Mucosa of stomach (tissue), 1 donor: ENCODE measurements around the gene ABCB8.

Source experiments
- H3K27me3 ChIP-seq: one replicate; pipeline ENCODE4 v1.7.0; 2013; ENCODE audit warnings: mild to moderate bottlenecking, low read length; ENCODE audit not compliant: control insufficient read depth, insufficient read depth
- H3K36me3 ChIP-seq: one replicate; pipeline ENCODE4 v1.7.0; 2013; ENCODE audit warnings: low read length; ENCODE audit not compliant: control insufficient read depth, insufficient read depth
- H3K4me1 ChIP-seq: one replicate; pipeline ENCODE4 v1.7.0; 2013; ENCODE audit warnings: mild to moderate bottlenecking, low read length; ENCODE audit not compliant: control insufficient read depth, insufficient read depth
- H3K4me3 ChIP-seq: one replicate; pipeline ENCODE4 v1.7.0; 2013; ENCODE audit warnings: low read length
- H3K9ac ChIP-seq: one replicate; pipeline ENCODE4 v1.7.0; 2013; ENCODE audit warnings: mild to moderate bottlenecking, low read length, moderate library complexity
- H3K9me3 ChIP-seq: one replicate; pipeline ENCODE4 v1.7.0; 2013; ENCODE audit warnings: mild to moderate bottlenecking, low read length, moderate library complexity; ENCODE audit not compliant: control insufficient read depth
- donor health status: Pancreatic carcinoma.

Gene ABCB8

DNA sequence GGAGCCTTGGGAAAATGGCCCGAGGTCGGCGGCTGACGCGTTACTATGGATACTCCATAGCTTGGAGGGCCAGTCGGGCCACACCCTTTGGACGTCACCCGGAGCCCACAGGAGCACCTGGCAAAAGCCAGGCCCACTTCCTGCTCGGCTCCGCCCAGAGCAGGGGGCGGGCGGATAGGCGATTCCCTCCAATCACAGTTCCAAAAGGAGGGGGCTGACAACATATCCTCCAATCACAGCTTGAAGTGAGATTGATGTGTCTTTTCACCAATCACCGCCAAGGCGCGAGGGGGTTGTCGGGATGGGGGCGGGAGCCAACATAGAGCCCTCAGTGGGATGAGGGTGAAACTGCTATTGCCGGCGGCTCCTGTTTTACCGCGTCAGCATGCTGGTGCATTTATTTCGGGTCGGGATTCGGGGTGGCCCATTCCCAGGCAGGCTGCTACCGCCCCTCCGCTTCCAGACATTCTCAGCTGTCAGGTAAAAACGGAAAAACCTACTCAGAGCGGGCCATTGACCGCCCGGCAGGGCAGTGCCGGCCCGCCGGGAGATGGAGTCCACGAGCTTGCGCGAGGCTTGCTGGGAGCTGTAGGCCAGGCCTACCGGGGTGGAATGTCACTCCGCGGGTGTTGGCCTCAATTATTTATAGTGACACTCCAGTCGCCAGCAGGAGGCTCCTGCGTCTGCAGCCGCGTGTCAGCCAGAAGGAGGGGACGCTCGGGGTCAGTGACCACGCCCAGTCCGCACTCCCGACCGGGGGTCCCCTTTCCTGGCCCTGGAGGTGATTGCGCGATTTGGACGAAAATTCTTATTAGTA lies at the start of gene ABCB8:
ABCB8 (plus strand) TSS at position 320 of the 817 bp plus-strand sequence; CDS start at position 386, 66 bp downstream.
- H3K9ac ChIP-seq = peak within 1 kb of the TSS; percentile 62
- H3K27me3 ChIP-seq = no peaks in the 10 kb centered on the region
- no peaks in the 10 kb centered on the region for H3K9me3 ChIP-seq

DNA sequence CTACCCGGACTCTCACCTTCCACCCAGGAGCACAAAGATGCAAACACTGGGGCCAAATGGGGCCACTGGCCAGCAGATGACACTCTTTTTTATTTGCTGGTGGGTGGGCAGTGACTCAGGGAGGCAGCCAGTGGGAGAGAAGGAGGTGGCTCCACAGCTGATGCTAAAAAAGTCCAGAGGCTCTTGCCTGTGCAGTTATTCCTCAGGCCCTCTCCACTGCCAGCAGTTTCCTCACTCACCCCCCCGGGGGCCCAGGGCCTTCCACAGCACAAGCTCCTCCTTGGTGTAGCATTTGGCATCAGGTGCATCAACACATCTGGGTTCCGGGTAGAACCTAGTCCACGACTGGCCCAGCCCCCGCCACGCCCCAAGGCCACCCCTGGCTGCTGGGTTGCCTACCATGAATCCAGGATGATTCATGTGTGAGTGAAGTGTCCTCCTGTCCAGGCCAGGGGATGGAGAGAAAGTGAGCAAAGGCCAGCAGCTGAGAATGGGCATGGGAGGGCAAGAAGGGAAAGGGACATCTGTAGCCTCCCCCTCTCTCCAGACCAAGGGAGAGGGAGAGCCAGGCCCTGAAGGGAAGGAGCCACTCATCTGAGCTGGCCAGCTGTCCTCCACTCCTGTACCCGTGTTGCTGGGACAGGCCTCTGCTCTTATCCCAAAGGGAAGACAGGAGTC lies 48.4 kb upstream of the ABCB8 start:
- no peaks in the 10 kb centered on the region for H3K36me3 ChIP-seq
- no peaks in the 10 kb centered on the region for H3K9me3 ChIP-seq
- H3K9ac ChIP-seq = no peak overlapping the region
- H3K4me1 ChIP-seq = peaks cover 18% of the 10 kb centered on the region
- no peak overlapping the region for H3K4me3 ChIP-seq
- H3K27me3 ChIP-seq = peaks cover 57% of the 10 kb centered on the region

More for the DNA sequence above, at the start of gene ABCB8:
- Histone ChIP-seq H3K4me1 (peaks cover 19% of the 10 kb centered on the region), H3K4me3 (peak within 1 kb of the TSS; percentile 99), H3K36me3 (no peaks in the 10 kb centered on the region)

DNA sequence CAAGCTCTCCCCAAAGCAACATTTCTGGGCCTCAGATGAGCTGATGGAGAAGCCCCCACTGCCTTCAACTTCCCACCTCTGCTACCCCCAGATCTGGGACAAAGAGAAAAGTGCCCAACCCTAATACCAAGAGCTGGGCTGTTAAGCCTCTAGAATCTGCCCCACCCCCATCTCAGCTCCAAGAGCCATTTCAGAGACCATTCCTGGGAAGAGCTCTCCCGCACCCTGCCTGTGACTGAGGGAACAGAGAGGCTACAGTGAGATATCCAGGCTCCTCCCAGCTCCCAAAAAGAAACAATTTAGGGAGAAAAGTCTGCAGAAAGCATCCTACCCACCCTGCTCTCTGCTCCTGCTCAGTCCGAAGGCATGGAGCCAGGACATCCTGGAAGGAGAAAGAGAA lies 47.6 kb upstream of the ABCB8 start:
- Histone ChIP-seq H3K36me3 (no peaks in the 10 kb centered on the region), H3K9me3 (no peaks in the 10 kb centered on the region), H3K4me3 (no peak overlapping the region), H3K27me3 (peaks cover 49% of the 10 kb centered on the region), H3K9ac (no peak overlapping the region), H3K4me1 (peaks cover 10% of the 10 kb centered on the region)

DNA sequence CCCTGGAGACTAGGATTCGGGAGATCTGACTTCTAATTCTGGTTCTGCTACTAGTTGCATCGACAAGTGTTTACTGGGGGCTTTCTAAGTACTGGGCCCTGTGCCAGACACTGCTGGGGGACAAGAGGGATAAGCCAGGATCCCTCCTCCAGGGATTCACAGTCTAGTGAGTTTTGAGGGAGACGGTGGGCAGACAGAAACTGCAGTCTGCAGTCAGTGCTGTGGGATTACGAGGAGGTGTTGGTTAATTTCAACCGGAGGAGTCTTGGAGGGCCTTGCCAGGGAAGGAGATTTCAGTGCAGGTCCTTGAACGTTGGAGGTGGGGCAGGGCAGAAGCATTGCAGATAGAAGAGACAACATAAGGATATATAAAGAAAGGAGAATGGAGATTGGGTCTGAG lies 46.6 kb upstream of the ABCB8 start:
- H3K27me3 ChIP-seq = peaks cover 40% of the 10 kb centered on the region

DNA sequence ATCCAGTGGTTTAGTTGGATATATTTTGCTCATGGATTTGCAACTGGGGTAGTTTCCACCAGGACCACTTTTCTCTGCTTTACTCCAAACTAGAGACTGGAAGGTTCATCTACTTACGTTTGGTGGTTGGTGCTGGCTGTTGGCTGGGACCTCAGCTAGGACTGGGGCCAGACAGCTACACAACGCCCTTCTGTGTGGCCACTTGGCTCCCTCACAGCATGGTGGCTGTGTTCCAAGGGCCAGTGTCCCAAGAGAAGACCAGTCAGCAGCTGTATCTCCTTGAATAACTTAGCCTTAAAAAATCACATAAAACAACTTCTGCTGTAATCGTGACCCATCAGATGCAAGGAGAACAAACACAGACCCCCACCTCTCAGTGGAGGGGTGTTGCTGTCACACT lies 45.9 kb upstream of the ABCB8 start:
- Histone ChIP-seq H3K27me3 (peaks cover 33% of the 10 kb centered on the region), H3K9ac (no peak overlapping the region), H3K9me3 (no peaks in the 10 kb centered on the region), H3K4me3 (no peak overlapping the region), H3K36me3 (no peaks in the 10 kb centered on the region), H3K4me1 (peaks cover 8% of the 10 kb centered on the region)

More for the DNA sequence above, 46.6 kb upstream of the ABCB8 start:
- Histone ChIP-seq H3K4me3 (no peak overlapping the region), H3K9ac (no peak overlapping the region), H3K4me1 (peaks cover 8% of the 10 kb centered on the region), H3K9me3 (no peaks in the 10 kb centered on the region), H3K36me3 (no peaks in the 10 kb centered on the region)

DNA sequence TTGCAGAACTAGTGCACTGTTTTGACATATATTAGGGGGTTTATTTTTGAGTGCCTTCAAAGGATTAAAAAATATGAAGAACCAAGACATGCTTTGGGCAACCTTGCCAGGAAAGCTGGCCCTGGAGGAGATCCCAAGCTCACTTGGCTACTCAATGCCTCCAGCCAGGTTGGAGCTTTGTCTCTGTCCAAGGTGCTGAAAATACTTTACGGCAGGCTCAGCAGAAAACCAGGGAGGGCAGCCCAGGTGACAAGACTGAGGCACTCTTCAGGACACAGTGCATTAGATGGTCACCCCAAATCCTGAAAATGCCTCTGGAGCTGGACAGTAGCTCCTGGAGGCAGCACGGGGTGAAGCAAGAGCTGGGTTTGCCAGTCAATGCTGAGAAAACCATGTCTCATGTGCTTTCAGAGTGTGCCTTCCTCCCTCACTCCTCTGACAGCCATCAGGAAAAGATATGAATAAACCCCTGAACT lies 44.3 kb upstream of the ABCB8 start:
- peaks cover 24% of the 10 kb centered on the region for H3K27me3 ChIP-seq
- no peaks in the 10 kb centered on the region for H3K9me3 ChIP-seq
- peaks cover 1% of the 10 kb centered on the region for H3K4me1 ChIP-seq
- no peak overlapping the region for H3K4me3 ChIP-seq
- no peak overlapping the region for H3K9ac ChIP-seq
- H3K36me3 ChIP-seq = no peaks in the 10 kb centered on the region

DNA sequence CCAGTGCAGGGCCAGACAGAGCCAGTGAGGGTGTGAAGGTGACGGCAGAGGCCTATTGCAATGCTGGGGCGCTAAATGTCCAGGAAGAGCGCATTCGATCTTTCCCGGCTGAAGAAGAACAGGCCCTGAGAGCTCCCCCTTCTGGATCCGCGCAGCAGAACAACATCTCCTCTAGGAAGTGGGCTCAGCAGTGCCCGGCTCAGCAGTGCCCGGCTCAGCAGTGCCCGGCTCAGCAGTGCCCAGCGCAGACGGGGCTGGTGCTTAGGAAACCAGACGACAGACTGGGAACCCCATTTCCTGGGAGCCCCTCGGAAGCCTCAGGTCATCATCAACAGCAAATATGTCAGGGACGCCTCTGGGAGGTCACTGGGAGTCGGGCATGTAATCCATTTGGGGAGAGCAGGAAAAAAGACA lies 42.1 kb upstream of the ABCB8 start:
- Histone ChIP-seq H3K27me3 (peaks cover 3% of the 10 kb centered on the region), H3K4me3 (no peak overlapping the region), H3K36me3 (no peaks in the 10 kb centered on the region), H3K4me1 (no peaks in the 10 kb centered on the region), H3K9ac (no peak overlapping the region), H3K9me3 (no peaks in the 10 kb centered on the region)

DNA sequence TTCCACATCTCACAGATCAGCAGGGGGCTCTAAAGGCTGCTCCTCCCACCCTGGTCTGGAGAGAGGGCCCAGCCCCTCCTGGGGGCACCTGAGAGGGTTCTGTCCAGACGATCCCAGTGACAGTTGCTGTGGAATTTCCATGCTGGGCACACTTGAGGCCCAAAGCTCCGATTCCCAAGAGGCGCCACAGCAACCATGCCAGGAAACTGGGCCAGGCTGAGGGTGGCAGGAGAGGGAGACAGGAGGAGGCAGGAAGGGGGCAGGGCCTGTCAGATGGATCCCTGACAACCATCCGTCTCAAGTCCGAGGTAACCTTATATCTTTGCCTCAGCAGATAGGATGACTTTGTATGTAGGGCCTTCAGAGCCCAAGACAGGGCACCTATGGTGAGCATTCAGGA lies 41.7 kb upstream of the ABCB8 start:
- H3K9ac ChIP-seq = no peak overlapping the region
- H3K27me3 ChIP-seq = no peaks in the 10 kb centered on the region
- H3K4me1 ChIP-seq = no peaks in the 10 kb centered on the region

DNA sequence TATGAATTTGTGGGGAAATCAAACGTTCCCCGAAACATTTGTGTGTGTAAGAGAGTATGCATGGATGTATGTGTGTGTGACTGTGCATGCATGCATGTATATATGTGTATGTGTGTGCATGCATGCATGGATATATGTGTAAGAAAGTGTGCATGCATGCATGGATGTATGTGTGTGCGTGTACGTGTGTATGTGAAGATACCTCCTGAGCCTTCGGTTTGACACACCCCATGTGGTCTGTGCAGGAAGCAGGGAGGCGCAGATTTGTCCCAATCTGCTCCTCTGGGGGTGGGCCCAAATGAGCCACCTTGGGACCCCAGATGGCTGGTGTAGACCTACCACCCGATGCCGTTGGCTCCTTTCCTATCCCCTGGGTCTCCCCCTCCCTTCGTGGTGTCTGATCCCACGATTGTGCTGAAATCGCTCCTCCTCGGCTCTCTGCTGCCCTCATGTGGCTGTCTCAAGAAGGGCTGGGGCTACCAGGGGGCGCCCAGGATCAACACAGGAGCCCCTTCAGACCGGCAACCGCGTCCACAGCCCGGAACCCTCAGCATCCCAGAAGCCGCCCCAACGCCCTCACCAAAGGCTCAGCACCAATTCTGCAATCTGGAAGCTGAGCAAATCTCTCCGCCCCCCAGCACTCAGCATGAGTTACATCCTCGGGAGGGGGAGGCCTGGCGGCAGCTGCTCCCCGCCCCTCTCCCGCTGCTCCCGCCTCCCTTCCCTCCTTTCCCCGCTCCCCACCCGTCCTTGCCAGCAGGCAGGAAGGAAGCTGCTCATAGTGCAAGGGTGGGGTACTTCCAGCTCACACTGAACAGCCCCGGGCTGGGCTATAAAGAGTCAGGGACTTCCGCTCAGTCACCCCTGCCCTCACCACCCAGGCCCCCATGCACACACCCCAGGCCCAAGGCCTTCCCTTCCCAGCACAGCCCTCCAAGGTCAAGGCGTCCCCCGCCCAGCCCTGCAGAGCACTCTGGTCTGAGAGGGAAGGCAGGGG lies 39.7 kb upstream of the ABCB8 start:
- Histone ChIP-seq H3K9ac (no peak overlapping the region), H3K4me3 (no peak overlapping the region), H3K36me3 (no peaks in the 10 kb centered on the region), H3K27me3 (peaks cover 3% of the 10 kb centered on the region), H3K4me1 (no peaks in the 10 kb centered on the region), H3K9me3 (no peaks in the 10 kb centered on the region)

More for the DNA sequence above, 41.7 kb upstream of the ABCB8 start:
- no peaks in the 10 kb centered on the region for H3K9me3 ChIP-seq
- no peaks in the 10 kb centered on the region for H3K36me3 ChIP-seq
- no peak overlapping the region for H3K4me3 ChIP-seq

DNA sequence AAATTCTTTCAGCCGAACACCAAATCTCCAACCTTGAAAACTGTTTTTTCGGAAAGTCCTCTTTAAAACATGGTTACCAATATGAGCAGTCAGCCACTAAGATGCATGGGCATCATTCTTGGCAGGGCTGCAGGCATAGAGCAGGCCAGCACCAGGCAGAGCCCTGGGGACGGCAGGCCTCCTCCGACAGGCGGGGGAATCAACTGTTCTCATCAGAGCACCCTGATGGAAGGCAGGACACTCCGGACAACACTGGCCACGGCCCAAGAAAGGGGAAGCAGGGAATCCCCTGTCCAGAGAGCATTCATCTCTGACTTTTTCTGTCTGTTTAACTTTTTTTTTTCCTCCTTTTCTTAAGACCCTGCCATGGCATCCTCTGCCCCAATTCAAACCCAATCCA lies 38.8 kb upstream of the ABCB8 start:
- Histone ChIP-seq H3K9ac (no peak overlapping the region), H3K27me3 (peaks cover 3% of the 10 kb centered on the region), H3K4me3 (no peak overlapping the region)

DNA sequence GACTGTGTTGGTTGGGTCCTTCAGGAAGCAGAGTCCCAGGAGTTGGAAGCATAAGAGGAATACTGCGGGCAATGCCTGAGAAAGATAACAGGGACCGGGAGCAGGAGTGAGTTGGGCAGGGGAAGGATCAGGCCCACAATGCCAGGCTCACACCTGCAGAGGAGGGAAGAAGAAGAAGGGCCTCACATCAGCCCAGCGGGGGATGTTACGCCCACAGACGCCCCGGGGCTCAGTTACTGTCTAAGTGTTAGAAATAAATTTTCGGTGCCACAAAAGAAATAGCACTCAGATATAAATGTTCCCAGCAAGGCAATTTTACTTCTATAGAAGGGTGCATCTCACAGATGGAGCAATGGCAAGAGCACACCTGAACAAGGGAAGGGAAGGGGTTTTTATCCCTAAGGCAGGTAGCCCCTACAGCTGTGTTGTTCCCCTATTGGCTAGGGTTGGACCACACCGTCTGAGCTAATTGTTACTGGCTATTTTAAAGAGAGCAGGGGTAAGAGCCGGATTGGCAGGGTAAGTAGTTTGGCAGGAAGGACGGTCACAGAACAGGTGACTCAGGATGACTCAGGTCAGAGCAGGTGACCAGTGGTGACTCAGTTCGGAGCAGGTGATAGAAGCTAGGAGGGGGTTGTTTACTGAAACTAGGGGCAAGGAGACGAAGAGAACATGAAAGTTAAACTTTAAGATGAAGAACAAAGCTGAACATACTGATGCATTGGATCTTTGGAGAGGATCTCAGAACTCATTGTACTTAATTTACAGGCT lies 37.6 kb upstream of the ABCB8 start, which contains the start of gene NOS3:
NOS3 (plus strand) TSS at position 602 of the 771 bp plus-strand sequence. CDS start 2,787 bp downstream, outside the sequence.
- no peak within 1 kb of the TSS for H3K9ac ChIP-seq
- H3K36me3 ChIP-seq = no peaks in the 10 kb centered on the region
- no peaks in the 10 kb centered on the region for H3K9me3 ChIP-seq
- H3K4me1 ChIP-seq = no peaks in the 10 kb centered on the region
- no peak within 1 kb of the TSS for H3K4me3 ChIP-seq
- peaks cover 3% of the 10 kb centered on the region for H3K27me3 ChIP-seq

More for the DNA sequence above, 38.8 kb upstream of the ABCB8 start:
- Histone ChIP-seq H3K4me1 (no peaks in the 10 kb centered on the region), H3K36me3 (no peaks in the 10 kb centered on the region), H3K9me3 (no peaks in the 10 kb centered on the region)
